GM12864 (cell line): ENCODE measurements around the gene PPFIA2.

Experiments
- DNase-seq: peaks from one replicate; pipeline ENCODE4 v3.0.0-alpha.2; 2011; ENCODE audit warnings: low read depth
- H3K4me3 ChIP-seq: 2 replicates; pipeline ENCODE4 v1.5.1; 2011; ENCODE audit warnings: mild to moderate bottlenecking, low read depth, low read length, control low read depth
- TF ChIP-seq, protein P1 (sequence below): IDR thresholded peaks from 2 replicates; pipeline ENCODE4 v1.5.1; 2011; ENCODE audit warnings: low read depth, mild to moderate bottlenecking, moderate library complexity, low read length, control low read depth, inconsistent platforms; ENCODE audit errors: missing control alignments

Gene PPFIA2

DNA sequence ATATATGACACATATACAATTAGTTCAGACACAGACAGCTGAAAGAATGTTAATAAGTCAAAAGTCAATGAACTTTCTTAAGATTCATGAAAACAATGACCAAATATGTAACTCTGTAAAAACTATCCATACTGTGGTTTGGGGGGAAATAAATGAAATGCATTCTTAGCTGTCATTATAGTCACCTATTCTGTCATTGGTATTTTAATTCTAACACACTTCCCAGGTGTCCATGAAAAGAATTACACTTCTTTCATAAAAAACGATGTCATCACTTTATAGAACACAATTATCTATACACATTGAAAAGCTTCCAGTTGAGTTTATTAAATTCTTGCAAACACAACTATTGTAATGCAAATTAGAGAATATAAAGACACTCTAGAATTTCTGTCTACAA, 35.8 kb downstream of the PPFIA2 start:
- TF ChIP-seq, protein P1, sequence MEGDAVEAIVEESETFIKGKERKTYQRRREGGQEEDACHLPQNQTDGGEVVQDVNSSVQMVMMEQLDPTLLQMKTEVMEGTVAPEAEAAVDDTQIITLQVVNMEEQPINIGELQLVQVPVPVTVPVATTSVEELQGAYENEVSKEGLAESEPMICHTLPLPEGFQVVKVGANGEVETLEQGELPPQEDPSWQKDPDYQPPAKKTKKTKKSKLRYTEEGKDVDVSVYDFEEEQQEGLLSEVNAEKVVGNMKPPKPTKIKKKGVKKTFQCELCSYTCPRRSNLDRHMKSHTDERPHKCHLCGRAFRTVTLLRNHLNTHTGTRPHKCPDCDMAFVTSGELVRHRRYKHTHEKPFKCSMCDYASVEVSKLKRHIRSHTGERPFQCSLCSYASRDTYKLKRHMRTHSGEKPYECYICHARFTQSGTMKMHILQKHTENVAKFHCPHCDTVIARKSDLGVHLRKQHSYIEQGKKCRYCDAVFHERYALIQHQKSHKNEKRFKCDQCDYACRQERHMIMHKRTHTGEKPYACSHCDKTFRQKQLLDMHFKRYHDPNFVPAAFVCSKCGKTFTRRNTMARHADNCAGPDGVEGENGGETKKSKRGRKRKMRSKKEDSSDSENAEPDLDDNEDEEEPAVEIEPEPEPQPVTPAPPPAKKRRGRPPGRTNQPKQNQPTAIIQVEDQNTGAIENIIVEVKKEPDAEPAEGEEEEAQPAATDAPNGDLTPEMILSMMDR, result no peak
- DNase-seq, result no peak
- H3K4me3 ChIP-seq, result no peak overlapping the region

DNA sequence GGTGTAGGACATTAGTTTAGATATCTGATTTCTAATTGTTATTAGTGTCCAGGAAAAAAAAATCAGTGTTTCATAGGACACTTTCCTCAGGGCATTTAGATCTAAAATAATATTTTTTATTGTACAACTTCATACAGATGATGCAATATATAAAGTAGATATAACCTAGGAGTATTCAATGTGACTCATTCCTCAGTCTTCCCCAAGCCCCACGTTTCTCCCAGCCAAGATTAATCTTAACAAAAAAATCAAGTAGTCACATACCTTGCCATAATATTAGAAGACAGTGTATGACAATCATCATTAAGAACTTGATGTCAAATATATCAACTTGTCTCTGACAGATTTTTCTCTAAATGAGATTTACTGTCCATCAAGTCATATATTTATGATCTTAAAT, 37.1 kb downstream of the PPFIA2 start:
- DNase-seq, result no peak
- TF ChIP-seq, protein P1, result no peak
- no peak overlapping the region for H3K4me3 ChIP-seq

DNA sequence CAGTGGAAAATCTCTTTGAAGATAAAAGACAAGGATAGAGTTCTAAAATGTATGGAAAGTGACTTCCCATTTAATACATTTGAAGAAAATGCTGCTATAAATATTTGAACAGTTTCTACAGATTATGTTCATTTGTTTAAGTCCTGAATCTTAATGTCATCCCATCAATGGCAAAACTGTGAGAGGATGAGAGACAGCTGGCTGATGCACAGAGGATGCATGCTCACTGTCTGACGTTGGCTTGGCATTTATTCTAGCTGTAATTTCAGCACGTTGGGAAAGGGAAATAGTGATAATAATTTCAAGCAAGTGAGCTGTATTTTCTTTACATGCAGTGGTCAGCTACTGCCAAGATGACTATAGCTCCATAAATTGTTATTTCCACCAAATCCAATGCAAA, 40.5 kb downstream of the PPFIA2 start:
- TF ChIP-seq, protein P1, result no peak
- DNase-seq, result no peak

DNA sequence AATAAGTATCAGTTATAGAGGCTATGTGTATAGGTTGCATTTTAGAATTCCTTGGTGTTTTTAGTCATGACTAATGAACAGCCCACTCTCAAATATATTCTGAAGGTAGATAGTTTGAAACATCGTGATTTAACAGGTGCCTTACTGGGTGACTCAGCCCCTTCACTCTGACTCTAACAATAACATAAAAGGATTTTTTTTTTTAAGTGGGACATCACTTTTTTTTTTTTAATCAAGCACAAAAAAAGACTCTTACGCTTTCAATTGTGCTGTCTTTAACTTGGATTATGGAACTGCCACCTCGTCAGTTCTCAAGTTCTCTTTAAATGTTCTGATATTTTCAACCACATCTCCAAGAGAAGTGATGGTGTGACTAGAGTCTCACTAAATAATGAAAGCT, 46.6 kb downstream of the PPFIA2 start:
- TF ChIP-seq, protein P1, result no peak
- no peak for DNase-seq
- H3K4me3 ChIP-seq, result no peak overlapping the region

More for the DNA sequence above, 40.5 kb downstream of the PPFIA2 start:
- no peak overlapping the region for H3K4me3 ChIP-seq

DNA sequence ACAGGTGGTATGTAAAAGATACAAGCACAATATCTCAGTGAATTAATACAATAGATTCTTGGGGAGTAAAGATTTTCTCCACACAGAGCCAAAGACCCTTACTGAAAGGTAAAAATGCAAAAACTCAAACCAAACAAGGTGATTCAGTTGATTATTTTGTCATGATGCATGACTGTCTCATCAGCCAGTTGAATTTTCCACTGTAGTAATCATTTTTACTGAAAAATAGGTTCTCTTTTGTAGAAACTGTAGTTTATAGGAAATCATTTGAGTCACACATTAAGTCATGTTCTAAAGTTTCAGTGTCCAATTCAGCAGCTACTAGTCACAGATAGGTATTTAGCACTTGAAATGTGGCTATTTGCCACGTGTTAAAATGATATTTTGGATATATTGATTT, 53.6 kb downstream of the PPFIA2 start:
- no peak for DNase-seq
- no peak overlapping the region for H3K4me3 ChIP-seq
- TF ChIP-seq, protein P1, result no peak

DNA sequence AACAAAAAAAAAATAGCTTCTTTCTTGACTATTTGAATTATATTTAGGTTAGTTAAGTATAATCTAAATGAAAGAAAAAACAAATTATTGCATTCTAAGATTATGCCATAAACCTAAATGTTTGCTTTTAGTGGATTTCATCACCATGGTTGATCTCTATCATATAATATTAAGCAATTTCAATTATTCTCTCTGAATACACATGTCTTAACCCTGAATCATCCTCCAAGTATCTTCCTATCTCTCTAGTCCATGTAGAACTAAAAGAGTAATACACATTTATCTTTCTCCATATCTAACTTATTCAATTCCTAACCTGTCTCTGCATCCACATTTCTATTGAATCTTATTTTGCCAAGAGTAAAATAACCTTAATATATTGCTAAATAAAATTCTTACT, 59.6 kb downstream of the PPFIA2 start:
- no peak overlapping the region for H3K4me3 ChIP-seq
- TF ChIP-seq, protein P1, result no peak
- DNase-seq, result no peak

DNA sequence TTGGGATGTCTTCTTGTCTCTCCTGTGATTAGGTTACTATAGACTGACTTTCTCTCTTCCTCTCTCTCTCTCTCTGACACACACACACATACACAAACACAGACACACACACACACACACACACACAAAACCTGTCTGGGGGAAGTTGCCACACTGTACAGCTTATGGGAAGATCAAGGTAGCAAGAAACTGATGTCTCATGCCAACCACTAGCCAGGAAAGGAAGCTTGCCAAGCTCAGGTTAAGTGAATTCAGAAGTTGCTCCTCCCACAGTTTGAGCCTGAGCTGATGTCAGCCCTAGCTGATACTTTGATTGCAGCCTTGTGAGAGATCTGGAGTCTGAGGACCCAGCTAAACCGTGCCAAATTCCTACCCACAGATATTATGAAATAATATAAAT, 67.1 kb downstream of the PPFIA2 start:
- DNase-seq, result no peak
- TF ChIP-seq, protein P1, result no peak
- H3K4me3 ChIP-seq, result no peak overlapping the region
